Measurements from ENCODE around the gene KERA. TPM values are rescaled to one million over a fixed set of nuclear protein-coding genes. Genes with fewer than 3 reads are reported as not detected.

KERA gene
- total RNA-seq, 6 experiments from 2014 or later = not detected

DNA sequence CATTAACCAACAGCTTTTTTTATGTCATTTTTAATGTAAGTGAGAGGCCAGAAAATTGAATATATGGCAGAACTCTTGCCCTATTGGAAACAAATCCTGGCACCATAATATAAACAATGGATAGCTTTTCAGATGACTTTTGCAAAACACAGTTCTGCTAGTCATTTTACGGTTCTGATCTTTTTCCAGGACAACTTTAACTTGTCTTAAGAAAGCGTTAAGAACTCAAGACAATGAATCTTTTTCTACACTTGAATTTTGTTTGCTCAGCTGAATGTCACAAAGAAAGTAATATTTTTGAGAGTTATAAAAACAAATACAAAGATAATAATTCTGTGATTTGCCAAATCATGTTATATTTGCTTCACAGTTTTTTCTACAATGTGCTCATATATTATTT is 13.2 kb downstream of the KERA start:
- no peaks in the 10 kb centered on the region for H3K9me3 ChIP-seq
- no peaks in the 10 kb centered on the region for H3K36me3 ChIP-seq
- ATAC-seq = no peak
- H3K27me3 ChIP-seq = no peaks in the 10 kb centered on the region
- no peak overlapping the region for H3K27ac ChIP-seq
- no peaks in the 10 kb centered on the region for H3K4me1 ChIP-seq
- no peak for DNase-seq
- no peak overlapping the region for H3K4me3 ChIP-seq
- WGBS (ENCODE audit: insufficient coverage, low coverage, low lambda C conversion rate, missing lambda C conversion rate) = 79% methylated on average over 2 of the region's 2 CpGs
- TF ChIP-seq, protein P1, sequence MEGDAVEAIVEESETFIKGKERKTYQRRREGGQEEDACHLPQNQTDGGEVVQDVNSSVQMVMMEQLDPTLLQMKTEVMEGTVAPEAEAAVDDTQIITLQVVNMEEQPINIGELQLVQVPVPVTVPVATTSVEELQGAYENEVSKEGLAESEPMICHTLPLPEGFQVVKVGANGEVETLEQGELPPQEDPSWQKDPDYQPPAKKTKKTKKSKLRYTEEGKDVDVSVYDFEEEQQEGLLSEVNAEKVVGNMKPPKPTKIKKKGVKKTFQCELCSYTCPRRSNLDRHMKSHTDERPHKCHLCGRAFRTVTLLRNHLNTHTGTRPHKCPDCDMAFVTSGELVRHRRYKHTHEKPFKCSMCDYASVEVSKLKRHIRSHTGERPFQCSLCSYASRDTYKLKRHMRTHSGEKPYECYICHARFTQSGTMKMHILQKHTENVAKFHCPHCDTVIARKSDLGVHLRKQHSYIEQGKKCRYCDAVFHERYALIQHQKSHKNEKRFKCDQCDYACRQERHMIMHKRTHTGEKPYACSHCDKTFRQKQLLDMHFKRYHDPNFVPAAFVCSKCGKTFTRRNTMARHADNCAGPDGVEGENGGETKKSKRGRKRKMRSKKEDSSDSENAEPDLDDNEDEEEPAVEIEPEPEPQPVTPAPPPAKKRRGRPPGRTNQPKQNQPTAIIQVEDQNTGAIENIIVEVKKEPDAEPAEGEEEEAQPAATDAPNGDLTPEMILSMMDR (IDR thresholded peaks at IDR 0.05) = no peak
- no peak for TF ChIP-seq POLR2A (IDR thresholded peaks at IDR 0.05)
- intact Hi-C loops (cut with DNase I) = no loop called here

DNA sequence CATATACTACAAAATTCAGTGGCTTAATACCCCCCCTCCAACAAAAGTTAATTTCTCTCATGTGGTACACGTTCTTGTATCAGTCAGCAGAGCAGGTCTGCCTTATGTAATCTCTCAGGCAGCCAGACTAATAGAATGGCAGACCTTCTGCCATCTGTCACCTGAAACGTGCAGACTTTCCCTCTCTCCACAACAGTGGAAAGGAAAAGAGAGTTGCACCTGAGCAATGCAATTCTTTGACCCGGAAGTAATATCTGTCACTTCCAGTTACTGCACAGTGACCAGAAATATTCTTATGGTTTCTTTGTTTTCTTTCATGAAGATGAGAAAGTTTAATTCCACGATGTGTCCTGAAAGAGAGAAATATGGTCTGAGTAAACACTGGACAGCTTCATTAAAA is 14.4 kb downstream of the KERA start:
- Histone ChIP-seq H3K27me3 (no peaks in the 10 kb centered on the region), H3K4me3 (no peak overlapping the region), H3K4me1 (no peaks in the 10 kb centered on the region), H3K9me3 (no peaks in the 10 kb centered on the region), H3K36me3 (no peaks in the 10 kb centered on the region), H3K27ac (no peak overlapping the region)
- TF ChIP-seq, protein P1 (IDR thresholded peaks at IDR 0.05) = no peak
- no peak for TF ChIP-seq POLR2A (IDR thresholded peaks at IDR 0.05)
- intact Hi-C loops (cut with DNase I) = no loop called here
- WGBS (ENCODE audit: insufficient coverage, low coverage, low lambda C conversion rate, missing lambda C conversion rate) = 40% methylated on average over 4 of the region's 4 CpGs
- DNase-seq (no peak), ATAC-seq (no peak)

DNA sequence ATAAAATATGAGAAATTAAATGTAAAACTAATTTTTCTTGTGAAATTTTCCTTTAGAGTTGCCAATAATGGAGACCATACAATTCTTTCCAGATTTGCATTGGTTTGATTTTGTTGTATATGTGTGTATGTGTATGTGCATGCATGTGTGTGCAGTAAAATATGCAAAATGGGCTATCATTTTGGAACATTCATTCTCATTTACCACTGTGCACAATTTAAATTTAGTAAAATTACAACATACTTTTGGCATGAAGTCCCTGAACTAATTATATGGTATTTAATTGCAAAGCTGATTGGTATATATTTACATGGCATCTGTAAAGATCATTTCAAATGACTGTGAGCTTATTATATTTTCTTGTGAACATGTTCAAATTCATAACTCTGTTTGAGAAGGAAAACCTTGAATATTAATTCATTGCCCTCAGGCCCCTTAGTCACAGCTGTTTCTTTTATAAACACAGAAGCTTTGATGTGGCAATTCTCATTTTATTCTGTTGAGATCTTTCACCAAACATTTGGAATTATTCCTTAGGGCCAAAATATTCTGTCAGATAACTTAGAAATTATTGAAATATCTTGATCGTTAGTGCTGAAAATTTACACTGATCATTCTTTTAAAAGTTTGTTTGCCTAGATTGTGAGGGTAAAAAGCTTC is 17.6 kb downstream of the KERA start:
- intact Hi-C loops (cut with DNase I) = no loop called here
- H3K27me3 ChIP-seq = no peaks in the 10 kb centered on the region
- H3K4me3 ChIP-seq = no peak overlapping the region
- no peaks in the 10 kb centered on the region for H3K36me3 ChIP-seq
- WGBS (ENCODE audit: insufficient coverage, low coverage, low lambda C conversion rate, missing lambda C conversion rate) = 29% methylated on average over 1 of the region's 1 CpG
- no peak overlapping the region for H3K27ac ChIP-seq
- no peaks in the 10 kb centered on the region for H3K4me1 ChIP-seq
- ATAC-seq = no peak
- TF ChIP-seq POLR2A (IDR thresholded peaks at IDR 0.05) = no peak
- TF ChIP-seq, protein P1 (IDR thresholded peaks at IDR 0.05) = no peak
- H3K9me3 ChIP-seq = no peaks in the 10 kb centered on the region
- DNase-seq = no peak

DNA sequence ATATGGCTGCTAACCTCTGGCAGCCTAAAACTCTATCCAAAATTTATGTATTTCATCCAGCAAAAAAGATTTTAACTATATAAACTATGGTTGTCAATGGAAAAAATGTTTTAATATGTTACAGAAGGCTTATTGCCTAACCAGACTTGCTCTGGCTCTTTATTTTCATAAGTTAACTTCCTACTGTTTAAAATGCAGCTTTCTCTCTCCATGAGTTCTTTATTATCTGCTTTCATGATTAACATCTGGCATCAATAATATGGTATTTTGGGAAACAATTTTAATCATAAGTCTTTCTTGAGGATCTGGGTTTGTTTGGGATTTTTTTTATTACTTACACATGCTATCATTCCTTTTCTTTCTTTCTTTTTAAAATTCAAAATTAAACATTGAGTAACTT is 20.5 kb downstream of the KERA start:
- ATAC-seq (no peak), DNase-seq (no peak)
- Histone ChIP-seq H3K27ac (no peak overlapping the region), H3K36me3 (no peaks in the 10 kb centered on the region), H3K9me3 (no peaks in the 10 kb centered on the region), H3K4me1 (no peaks in the 10 kb centered on the region), H3K27me3 (no peaks in the 10 kb centered on the region), H3K4me3 (no peak overlapping the region)
- intact Hi-C loops (cut with DNase I) = no loop called here
- TF ChIP-seq, protein P1 (IDR thresholded peaks at IDR 0.05) = no peak

DNA sequence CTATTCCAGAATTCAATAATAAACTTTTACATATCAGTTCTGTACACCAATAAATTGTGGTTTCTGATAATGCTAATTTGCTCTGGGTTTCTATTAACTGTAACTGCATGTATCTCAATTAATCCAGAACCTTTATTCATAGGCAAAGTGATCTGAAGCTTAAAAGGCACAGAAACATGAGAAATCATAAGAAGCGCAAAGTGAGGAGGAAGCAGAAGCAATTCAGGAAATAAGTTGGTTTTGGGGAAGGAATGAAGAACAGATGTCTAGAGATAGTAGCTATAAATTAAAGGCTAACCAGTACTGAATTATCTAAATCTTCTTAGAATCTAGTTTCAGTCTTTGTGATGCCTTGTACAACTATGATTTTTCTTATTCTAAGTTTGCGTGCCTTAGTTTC is 24.6 kb downstream of the KERA start:
- H3K36me3 ChIP-seq = no peaks in the 10 kb centered on the region
- H3K27me3 ChIP-seq = no peaks in the 10 kb centered on the region
- TF ChIP-seq POLR2A (IDR thresholded peaks at IDR 0.05) = no peak
- TF ChIP-seq, protein P1 (IDR thresholded peaks at IDR 0.05) = no peak
- 38% methylated on average over 2 of the region's 2 CpGs for WGBS (ENCODE audit: insufficient coverage, low coverage, low lambda C conversion rate, missing lambda C conversion rate)
- DNase-seq (no peak), ATAC-seq (no peak)
- intact Hi-C loops (cut with DNase I) = no loop called here
- no peak overlapping the region for H3K4me3 ChIP-seq
- H3K27ac ChIP-seq = no peak overlapping the region
- H3K4me1 ChIP-seq = no peaks in the 10 kb centered on the region
- no peaks in the 10 kb centered on the region for H3K9me3 ChIP-seq

All from right lobe of liver (tissue), 6 donors.